OCI-LY1 (cell line): ENCODE measurements around the gene IL7R.

Experiments used
- H2AFZ ChIP-seq: fragments of 200-600 bp; sonication (generic), shearing (Covaris generic); 2 replicates; pipeline ENCODE4 v1.6.0; 2014; ENCODE audit warnings: antibody characterized with exemption, mild to moderate bottlenecking, low read length
- H3F3A ChIP-seq: fragments of 200-600 bp; sonication (generic), shearing (Covaris generic); 2 replicates; pipeline ENCODE4 v1.6.0; 2014; ENCODE audit warnings: mild to moderate bottlenecking, antibody characterized with exemption, low read length, moderate library complexity; ENCODE audit not compliant: insufficient read depth
- H3K27ac ChIP-seq: fragments of 200-600 bp; sonication (generic); 2 replicates; pipeline ENCODE4 v1.5.1; 2014; ENCODE audit warnings: low read length, mixed run types, mild to moderate bottlenecking, low read depth; ENCODE audit not compliant: poor library complexity, severe bottlenecking
- H3K27me3 ChIP-seq: fragments of 200-600 bp; sonication (generic); 2 replicates; pipeline ENCODE4 v1.6.0; 2014; ENCODE audit warnings: antibody characterized with exemption, mild to moderate bottlenecking, low read length, moderate library complexity; ENCODE audit not compliant: insufficient read depth
- H3K36me3 ChIP-seq: fragments of 200-600 bp; sonication (generic); 2 replicates; pipeline ENCODE4 v1.6.1; 2014; ENCODE audit warnings: mild to moderate bottlenecking, antibody characterized with exemption, low read length, moderate library complexity, mixed read lengths; ENCODE audit not compliant: insufficient read depth
- H3K4me1 ChIP-seq: fragments of 200-600 bp; sonication (generic); 2 replicates; pipeline ENCODE4 v1.5.1; 2014; ENCODE audit warnings: mild to moderate bottlenecking, low read length, moderate library complexity; ENCODE audit not compliant: insufficient read depth, severe bottlenecking
- H3K4me2 ChIP-seq: fragments of 200-600 bp; sonication (generic), shearing (Covaris generic); 2 replicates; pipeline ENCODE4 v1.6.1; 2014; ENCODE audit warnings: low read length
- H3K4me3 ChIP-seq: fragments of 200-600 bp; sonication (generic); 2 replicates; pipeline ENCODE4 v1.5.1; 2014; ENCODE audit warnings: low read length, low read depth, mild to moderate bottlenecking, mixed read lengths; ENCODE audit not compliant: poor library complexity, severe bottlenecking
- H3K79me2 ChIP-seq: fragments of 200-600 bp; shearing (Covaris generic); 2 replicates; pipeline ENCODE4 v1.6.1; 2016; ENCODE audit warnings: mixed run types, low read length, mixed read lengths; ENCODE audit not compliant: insufficient read depth
- H3K9ac ChIP-seq: fragments of 200-600 bp; sonication (generic), shearing (Covaris generic); 2 replicates; pipeline ENCODE4 v1.6.1; 2014; ENCODE audit warnings: mild to moderate bottlenecking, low read length, mixed read lengths
- H3K9me2 ChIP-seq: fragments of 200-600 bp; sonication (generic), shearing (Covaris generic); 2 replicates; pipeline ENCODE4 v1.6.1; 2014; ENCODE audit warnings: low read depth, mild to moderate bottlenecking, low read length, mixed read lengths
- H3K9me3 ChIP-seq: fragments of 200-600 bp; shearing (Covaris generic); 2 replicates; pipeline ENCODE4 v1.6.1; 2014; ENCODE audit warnings: low read length, mixed read lengths
- H4K20me1 ChIP-seq: fragments of 200-600 bp; sonication (generic), shearing (Covaris generic); 2 replicates; pipeline ENCODE4 v1.6.0; 2016; ENCODE audit warnings: mild to moderate bottlenecking, low read length; ENCODE audit not compliant: insufficient read depth
- CTCF ChIP-seq: fragments of 200-600 bp; sonication (generic), shearing (Covaris generic); IDR thresholded peaks from 2 replicates; pipeline ENCODE4 v1.5.1; 2017; ENCODE audit warnings: mild to moderate bottlenecking, antibody characterized with exemption, low read length, moderate library complexity, mixed read lengths
- EZH2 ChIP-seq: fragments of 200-600 bp; sonication (generic), shearing (Covaris generic); IDR thresholded peaks from 2 replicates; pipeline ENCODE4 v1.8.0; 2017; ENCODE audit warnings: borderline replicate concordance, mixed run types, mild to moderate bottlenecking, antibody characterized with exemption, low read length, moderate library complexity, mixed read lengths

Gene IL7R

GRCh38 chr5:35857606-35858205 is 1.0 kb downstream of the IL7R start:
- H2AFZ ChIP-seq = no peak overlapping the region
- peak overlapping the region; percentile 90 for H3K27ac ChIP-seq
- TF ChIP-seq EZH2 = no peak
- no peak for TF ChIP-seq CTCF
- H3K36me3 ChIP-seq = peaks cover 50% of the 10 kb centered on the region
- peaks cover 82% of the 10 kb centered on the region for H3K4me1 ChIP-seq
- no peaks in the 10 kb centered on the region for H4K20me1 ChIP-seq
- H3K9me3 ChIP-seq = no peaks in the 10 kb centered on the region
- H3F3A ChIP-seq = no peaks in the 10 kb centered on the region
- H3K27me3 ChIP-seq = no peaks in the 10 kb centered on the region
- H3K9me2 ChIP-seq = no peaks in the 10 kb centered on the region
- peak overlapping the region; percentile 78 for H3K4me3 ChIP-seq
- peaks cover 69% of the 10 kb centered on the region for H3K79me2 ChIP-seq
- peak overlapping the region; percentile 83 for H3K9ac ChIP-seq
- H3K4me2 ChIP-seq = peak overlapping the region; percentile 83

GRCh38 chr5:35859101-35859661 is 2.5 kb downstream of the IL7R start:
- no peak overlapping the region for H2AFZ ChIP-seq
- no peaks in the 10 kb centered on the region for H3F3A ChIP-seq
- H4K20me1 ChIP-seq = no peaks in the 10 kb centered on the region
- peaks cover 81% of the 10 kb centered on the region for H3K4me1 ChIP-seq
- peak overlapping the region; percentile 78 for H3K4me3 ChIP-seq
- peaks cover 65% of the 10 kb centered on the region for H3K36me3 ChIP-seq
- H3K9ac ChIP-seq = peak overlapping the region; percentile 83
- H3K79me2 ChIP-seq = peaks cover 82% of the 10 kb centered on the region
- H3K9me2 ChIP-seq = no peaks in the 10 kb centered on the region
- H3K27ac ChIP-seq = peak overlapping the region; percentile 90
- H3K4me2 ChIP-seq = peak overlapping the region; percentile 83
- no peaks in the 10 kb centered on the region for H3K9me3 ChIP-seq
- H3K27me3 ChIP-seq = no peaks in the 10 kb centered on the region
- TF ChIP-seq CTCF (no peak), EZH2 (no peak)

- Histone ChIP-seq H3K4me2 (peak overlapping the region; percentile 83), H3K27ac (peak overlapping the region; percentile 90), H4K20me1 (no peaks in the 10 kb centered on the region), H3K79me2 (peaks cover 85% of the 10 kb centered on the region), H3K9me2 (no peaks in the 10 kb centered on the region), H3K9me3 (no peaks in the 10 kb centered on the region), H3K4me1 (peaks cover 66% of the 10 kb centered on the region), H3K9ac (peak overlapping the region; percentile 83), H3K27me3 (no peaks in the 10 kb centered on the region), H3F3A (no peaks in the 10 kb centered on the region), H3K36me3 (peaks cover 79% of the 10 kb centered on the region), H2AFZ (no peak overlapping the region), H3K4me3 (peak overlapping the region; percentile 78)
- TF ChIP-seq CTCF = no peak
- TF ChIP-seq EZH2 = no peak
Measured at GRCh38 chr5:35860686-35861085, 4.0 kb downstream of the IL7R start.
